Activated CD8-positive, alpha-beta T cell treated with anti-CD3 and anti-CD28 coated beads, Interleukin-2, amount 10 ng/mL, durations not matched to agents 7 days and 5 days (primary cell): Measurements from ENCODE around the gene PLXNB1. TPM values are rescaled to one million over a fixed set of nuclear protein-coding genes. Genes with fewer than 3 reads are reported as not detected.
A peak's percentile ranks its signal among the peaks of the same experiment; 100 is the strongest.
"Not testable (repeated sequence)": the region's sequence is repeated elsewhere in the genome, so short reads cannot be mapped to it uniquely, and the experiment has no call there.

Experiments
- ATAC-seq: fragments of 150-1000 bp; cut with Tn5 transposase; one replicate; pipeline ENCODE4 v1.10.0; 2021; ENCODE audit warnings: moderate library complexity
- CTCF ChIA-PET: fragments of 350-600 bp; sonication (Branson Sonifier 250); formaldehyde crosslinking; loops from one replicate; lab custom pipeline; 2021; ENCODE audit warnings: antibody characterized with exemption; lab: Charles Lee
- POLR2A ChIA-PET: fragments of 350-600 bp; sonication (Branson Sonifier 250); formaldehyde crosslinking; loops from one replicate; lab custom pipeline; 2021; ENCODE audit warnings: antibody characterized with exemption; lab: Charles Lee
- DNase-seq: peaks from one replicate; pipeline ENCODE4 v3.0.0-alpha.2; 2020
- H3K27ac Mint-ChIP-seq: one replicate; pipeline ENCODE4 v1.8.0; 2021; ENCODE audit warnings: mild to moderate bottlenecking, mixed read lengths
- H3K27me3 Mint-ChIP-seq: one replicate; pipeline ENCODE4 v1.8.0; 2021; ENCODE audit warnings: low read depth, mixed read lengths
- H3K36me3 Mint-ChIP-seq: one replicate; pipeline ENCODE4 v1.8.0; 2021; ENCODE audit warnings: low read depth, mixed read lengths
- H3K4me1 Mint-ChIP-seq: one replicate; pipeline ENCODE4 v1.8.0; 2021; ENCODE audit warnings: low read depth, mixed read lengths
- H3K4me3 Mint-ChIP-seq: one replicate; pipeline ENCODE4 v1.8.0; 2021; ENCODE audit warnings: mild to moderate bottlenecking, mixed read lengths
- H3K9me3 Mint-ChIP-seq: one replicate; pipeline ENCODE4 v1.8.0; 2022; ENCODE audit warnings: mixed read lengths; ENCODE audit not compliant: insufficient read depth
- total RNA-seq, 2 experiments: library from RNA; stranded (reverse); gene quantifications; one replicate each; pipeline ENCODE4 v1.2.3, GENCODE V29; 2021

PLXNB1 gene
- total RNA-seq, 2 experiments from 2014 or later, result 0.76 to 1.7 TPM

GRCh38 chr3:48464713-48465221, 34.9 kb upstream of the PLXNB1 start:
- ChIA-PET POLR2A (interaction anchor here (0.6 to 3.2 kb wide), 4 partner anchors 8 to 50 kb away, joined by 3 to 31 read pairs (median 6); partner anchors contain the start of gene ATRIP), CTCF (interaction anchor here (1.1 to 21.8 kb wide), 3 partner anchors 28 to 64 kb away, joined by 3 to 208 read pairs (median 4); no protein-coding TSS in a partner anchor)
- DNase-seq (no peak), ATAC-seq (no peak)
- Mint-ChIP-seq H3K4me3 (no peak overlapping the region), H3K36me3 (peaks cover 63% of the 10 kb centered on the region), H3K9me3 (no peaks in the 10 kb centered on the region), H3K4me1 (peaks cover 56% of the 10 kb centered on the region), H3K27ac (peak overlapping the region; percentile 97), H3K27me3 (no peaks in the 10 kb centered on the region)

- Mint-ChIP-seq H3K27ac (peak overlapping the region; percentile 58), H3K36me3 (peaks cover 61% of the 10 kb centered on the region), H3K4me3 (no peak overlapping the region), H3K9me3 (no peaks in the 10 kb centered on the region), H3K4me1 (peaks cover 46% of the 10 kb centered on the region), H3K27me3 (no peaks in the 10 kb centered on the region)
- no peak for DNase-seq
- ChIA-PET POLR2A (interaction anchor here (0.8 to 2.1 kb wide), 5 partner anchors 9 to 51 kb away, joined by 3 to 8 read pairs (median 5); partner anchors contain the start of genes ATRIP, CCDC51 and TMA7), CTCF (interaction anchor here (0.9 to 21.8 kb wide), 5 partner anchors 27 to 86 kb away, joined by 3 to 208 read pairs (median 4); no protein-coding TSS in a partner anchor)
- ATAC-seq, result no peak
These were observed 33.8 kb upstream of the PLXNB1 start for GRCh38 chr3:48463703-48464102.

- H3K4me1 Mint-ChIP-seq, result peaks cover 30% of the 10 kb centered on the region
- CTCF ChIA-PET, result interaction anchor here (21.8 kb wide), 1 partner anchor 25 kb away, joined by 208 read pairs; no protein-coding TSS in a partner anchor
- H3K9me3 Mint-ChIP-seq, DNase-seq, POLR2A ChIA-PET, H3K4me3 Mint-ChIP-seq, H3K27ac Mint-ChIP-seq, ATAC-seq, H3K27me3 Mint-ChIP-seq: not testable (repeated sequence)
- H3K36me3 Mint-ChIP-seq, result peaks cover 49% of the 10 kb centered on the region
These were observed 31.9 kb upstream of the PLXNB1 start for GRCh38 chr3:48461767-48462166.

- ChIA-PET CTCF (interaction anchor here (21.8 kb wide), 1 partner anchor 24 kb away, joined by 208 read pairs; no protein-coding TSS in a partner anchor), POLR2A (no interaction called here)
- Mint-ChIP-seq H3K27ac (peak overlapping the region; percentile 26), H3K4me1 (peaks cover 24% of the 10 kb centered on the region), H3K36me3 (peaks cover 41% of the 10 kb centered on the region), H3K27me3 (no peaks in the 10 kb centered on the region), H3K4me3 (no peak overlapping the region), H3K9me3 (no peaks in the 10 kb centered on the region)
- DNase-seq (no peak), ATAC-seq (no peak)
These were observed 30.6 kb upstream of the PLXNB1 start for GRCh38 chr3:48460517-48460902.

GRCh38 chr3:48459773-48460516, 30.1 kb upstream of the PLXNB1 start:
- H3K27ac Mint-ChIP-seq, result no peak overlapping the region
- DNase-seq, result no peak
- H3K36me3 Mint-ChIP-seq, result peaks cover 38% of the 10 kb centered on the region
- peaks cover 19% of the 10 kb centered on the region for H3K4me1 Mint-ChIP-seq
- POLR2A ChIA-PET, result no interaction called here
- H3K9me3 Mint-ChIP-seq, result no peaks in the 10 kb centered on the region
- H3K4me3 Mint-ChIP-seq, result no peak overlapping the region
- CTCF ChIA-PET, result interaction anchor here (1.6 to 21.8 kb wide), 2 partner anchors 20 to 24 kb away, joined by 4 to 208 read pairs; partner anchors contain the start of genes CCDC51 and TMA7
- no peaks in the 10 kb centered on the region for H3K27me3 Mint-ChIP-seq
- no peak for ATAC-seq

GRCh38 chr3:48459331-48459730, 29.4 kb upstream of the PLXNB1 start:
- Mint-ChIP-seq H3K4me1 (peaks cover 19% of the 10 kb centered on the region), H3K27me3 (no peaks in the 10 kb centered on the region), H3K36me3 (peaks cover 41% of the 10 kb centered on the region), H3K27ac (no peak overlapping the region), H3K4me3 (no peak overlapping the region), H3K9me3 (no peaks in the 10 kb centered on the region)
- ChIA-PET POLR2A (no interaction called here), CTCF (interaction anchor here (0.9 to 21.8 kb wide), 3 partner anchors 19 to 98 kb away, joined by 3 to 208 read pairs (median 4); partner anchors contain the start of genes CCDC51, PFKFB4 and TMA7)
- DNase-seq (no peak), ATAC-seq (no peak)

GRCh38 chr3:48456456-48456855, 26.6 kb upstream of the PLXNB1 start:
- peaks cover 17% of the 10 kb centered on the region for H3K4me1 Mint-ChIP-seq
- ChIA-PET CTCF (interaction anchor here (0.6 to 21.8 kb wide), 4 partner anchors 20 to 158 kb away, joined by 3 to 208 read pairs (median 7); no protein-coding TSS in a partner anchor), POLR2A (interaction anchor here (0.6 to 2.7 kb wide), 3 partner anchors 10 to 58 kb away, joined by 3 to 13 read pairs (median 4); partner anchors contain the start of gene ATRIP)
- no peaks in the 10 kb centered on the region for H3K27me3 Mint-ChIP-seq
- no peak for ATAC-seq
- no peak for DNase-seq
- H3K4me3 Mint-ChIP-seq, result no peak overlapping the region
- no peaks in the 10 kb centered on the region for H3K9me3 Mint-ChIP-seq
- H3K27ac Mint-ChIP-seq, result no peak overlapping the region
- peaks cover 56% of the 10 kb centered on the region for H3K36me3 Mint-ChIP-seq

GRCh38 chr3:48451270-48451669, 21.4 kb upstream of the PLXNB1 start:
- Mint-ChIP-seq H3K4me1 (peaks cover 23% of the 10 kb centered on the region), H3K4me3 (no peak overlapping the region), H3K27ac (no peak overlapping the region), H3K9me3 (no peaks in the 10 kb centered on the region), H3K27me3 (no peaks in the 10 kb centered on the region), H3K36me3 (peaks cover 47% of the 10 kb centered on the region)
- ATAC-seq (no peak), DNase-seq (no peak)
- ChIA-PET POLR2A (interaction anchor here (0.6 kb wide), 1 partner anchor 21 kb away, joined by 3 read pairs; no protein-coding TSS in a partner anchor), CTCF (interaction anchor here (1.2 to 21.8 kb wide), 3 partner anchors 10 to 98 kb away, joined by 3 to 208 read pairs (median 6); no protein-coding TSS in a partner anchor)

- Mint-ChIP-seq H3K4me1 (peaks cover 46% of the 10 kb centered on the region), H3K9me3 (no peaks in the 10 kb centered on the region), H3K27ac (peak within 1 kb of the TSS; percentile 87), H3K36me3 (peaks cover 46% of the 10 kb centered on the region), H3K4me3 (peak within 1 kb of the TSS; percentile 84), H3K27me3 (no peaks in the 10 kb centered on the region)
- POLR2A ChIA-PET, result interaction anchor here (0.8 to 5.0 kb wide), 10 partner anchors 9 to 146 kb away, joined by 3 to 31 read pairs (median 6); a partner anchor contains a TSS
- ATAC-seq (peak; percentile 97), DNase-seq (peak; percentile 89)
- CTCF ChIA-PET, result interaction anchor here (0.8 to 21.8 kb wide), 6 partner anchors 10 to 107 kb away, joined by 3 to 208 read pairs (median 9); no protein-coding TSS in a partner anchor
These were observed 16.7 kb upstream of the PLXNB1 start, which contains the start of gene ATRIP for GRCh38 chr3:48446425-48447193. Gene ATRIP (plus strand): TSS chr3:48446737. CDS start chr3:48446846, 109 bp downstream.

GRCh38 chr3:48446043-48446424, 16.1 kb upstream of the PLXNB1 start:
- Mint-ChIP-seq H3K4me1 (peaks cover 48% of the 10 kb centered on the region), H3K9me3 (no peaks in the 10 kb centered on the region), H3K4me3 (peak overlapping the region; percentile 84), H3K27me3 (no peaks in the 10 kb centered on the region), H3K27ac (peak overlapping the region; percentile 85), H3K36me3 (peaks cover 43% of the 10 kb centered on the region)
- ChIA-PET CTCF (interaction anchor here (0.8 to 21.8 kb wide), 7 partner anchors 10 to 111 kb away, joined by 3 to 208 read pairs (median 10); partner anchors contain the start of gene PFKFB4), POLR2A (interaction anchor here (0.8 to 5.0 kb wide), 9 partner anchors 10 to 145 kb away, joined by 3 to 31 read pairs (median 6); a partner anchor contains a TSS)
- ATAC-seq (peak; percentile 2), DNase-seq (no peak)
